Neural progenitor cell (in vitro differentiated cells): ENCODE data around the gene ATRN. TPM values are rescaled to one million over a fixed set of nuclear protein-coding genes. Genes with fewer than 3 reads are reported as not detected.

Source experiments
- DNase-seq: peaks from one replicate; pipeline ENCODE4 v3.0.0-alpha.2; 2016; ENCODE audit warnings: low spot score
- H2AFZ ChIP-seq: fragments of 200-600 bp; sonication (generic); replicated peaks from 2 replicates; pipeline ENCODE4 v1.6.1; 2016; ENCODE audit warnings: antibody characterized with exemption
- H3F3A ChIP-seq: fragments of 200-600 bp; sonication (generic); 2 replicates; pipeline ENCODE4 v1.6.1; 2016; ENCODE audit warnings: antibody characterized with exemption, low read depth
- H3K27ac ChIP-seq: fragments of 200-600 bp; sonication (generic); 2 replicates; pipeline ENCODE4 v1.5.1; 2016; ENCODE audit warnings: mild to moderate bottlenecking
- H3K27me3 ChIP-seq: fragments of 200-600 bp; sonication (generic); 2 replicates; pipeline ENCODE4 v1.6.1; 2016; ENCODE audit warnings: mild to moderate bottlenecking, moderate library complexity
- H3K36me3 ChIP-seq: fragments of 200-600 bp; sonication (generic); 2 replicates; pipeline ENCODE4 v1.5.1; 2016
- H3K4me1 ChIP-seq: fragments of 200-600 bp; sonication (generic); 2 replicates; pipeline ENCODE4 v1.6.1; 2016; ENCODE audit warnings: mixed run types
- H3K4me2 ChIP-seq: fragments of 200-600 bp; sonication (generic); 2 replicates; pipeline ENCODE4 v1.6.1; 2016
- H3K4me3 ChIP-seq: fragments of 200-600 bp; sonication (generic); 2 replicates; pipeline ENCODE4 v1.5.1; 2016
- H3K79me2 ChIP-seq: fragments of 200-600 bp; sonication (generic); 2 replicates; pipeline ENCODE4 v1.6.1; 2016; ENCODE audit warnings: low read depth
- H3K9ac ChIP-seq: fragments of 200-600 bp; sonication (generic); 2 replicates; pipeline ENCODE4 v1.6.1; 2016
- H3K9me3 ChIP-seq: fragments of 200-600 bp; sonication (generic); 2 replicates; pipeline ENCODE4 v1.5.1; 2016; ENCODE audit warnings: low read depth
- H4K20me1 ChIP-seq: fragments of 200-600 bp; sonication (generic); 2 replicates; pipeline ENCODE4 v1.6.1; 2016; ENCODE audit warnings: low read depth
- H3K27ac Mint-ChIP-seq: 3 replicates; pipeline ENCODE4 v1.8.0; 2021; ENCODE audit warnings: mixed read lengths
- H3K27me3 Mint-ChIP-seq: 2 replicates; pipeline ENCODE4 v1.8.0; 2022; ENCODE audit warnings: low read depth, mild to moderate bottlenecking, inconsistent platforms, moderate library complexity, mixed read lengths; ENCODE audit not compliant: insufficient read depth
- H3K36me3 Mint-ChIP-seq: 3 replicates; pipeline ENCODE4 v1.8.0; 2021; ENCODE audit warnings: mixed read lengths
- H3K4me1 Mint-ChIP-seq: 3 replicates; pipeline ENCODE4 v1.8.0; 2021; ENCODE audit warnings: mixed read lengths
- H3K4me3 Mint-ChIP-seq: 3 replicates; pipeline ENCODE4 v1.8.0; 2021; ENCODE audit warnings: mild to moderate bottlenecking, moderate library complexity, mixed read lengths
- H3K9me3 Mint-ChIP-seq: 3 replicates; pipeline ENCODE4 v1.8.0; 2020; ENCODE audit warnings: mixed read lengths
- EZH2 ChIP-seq: fragments of 200-600 bp; sonication (generic); IDR thresholded peaks from 2 replicates; pipeline ENCODE4 v1.6.1; 2017; ENCODE audit warnings: antibody characterized with exemption, mild to moderate bottlenecking, moderate library complexity
- EZH2phosphoT487 ChIP-seq: fragments of 200-600 bp; sonication (generic); IDR thresholded peaks from 2 replicates; pipeline ENCODE4 v1.6.1; 2017; ENCODE audit warnings: antibody characterized with exemption
- small RNA-seq: library from RNA; depleted of rRNA; stranded (forward); fragments of <200 nt; gene quantifications from one replicate; pipeline ENCODE3, GENCODE V24; 2015
- total RNA-seq: library from RNA; depleted of rRNA; stranded (reverse); fragments of >200 nt; gene quantifications from 2 replicates; pipeline ENCODE4 v1.2.3, GENCODE V29; 2015; ENCODE audit warnings: low replicate concordance
- TF ChIP-seq, protein P1 (sequence below): fragments of 200-600 bp; sonication (generic); IDR thresholded peaks from 2 replicates; pipeline ENCODE4 v1.5.1; 2017; ENCODE audit warnings: antibody characterized with exemption, mild to moderate bottlenecking

The ATRN gene
- total RNA-seq, 1 donor from 2014 or later = 36.8 TPM

DNA sequence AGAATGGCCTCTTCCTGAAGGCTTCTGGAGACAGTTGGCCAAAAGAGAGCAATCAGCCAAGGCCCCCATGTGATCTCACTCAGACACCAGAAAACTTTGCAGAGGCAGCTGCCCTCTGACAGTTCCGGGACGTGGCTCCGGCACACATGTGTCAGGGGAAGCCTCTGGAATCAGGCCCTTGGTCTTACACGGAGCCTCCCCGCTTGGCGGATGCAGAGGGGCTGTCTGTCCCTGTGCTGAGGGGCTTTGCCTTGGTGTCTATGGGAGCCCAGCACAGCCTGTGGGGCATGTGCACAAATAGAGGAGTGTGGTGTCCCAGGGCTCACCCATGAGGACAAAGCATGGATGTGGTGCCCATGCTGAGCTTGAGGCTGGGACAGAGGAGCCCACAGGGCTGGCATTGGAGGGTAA lies 227.8 kb downstream of the ATRN start:
- no peaks in the 10 kb centered on the region for H3F3A ChIP-seq
- Mint-ChIP-seq H3K27me3 (peaks cover 6% of the 10 kb centered on the region), H3K4me1 (no peaks in the 10 kb centered on the region), H3K27ac (no peak overlapping the region), H3K36me3 (no peaks in the 10 kb centered on the region), H3K4me3 (no peak overlapping the region), H3K9me3 (peaks cover 3% of the 10 kb centered on the region)
- H4K20me1 ChIP-seq = no peaks in the 10 kb centered on the region
- H3K27me3 ChIP-seq = no peaks in the 10 kb centered on the region
- H3K36me3 ChIP-seq = no peaks in the 10 kb centered on the region
- no peaks in the 10 kb centered on the region for H3K79me2 ChIP-seq
- no peak overlapping the region for H3K9ac ChIP-seq
- no peaks in the 10 kb centered on the region for H3K4me1 ChIP-seq
- no peaks in the 10 kb centered on the region for H3K9me3 ChIP-seq
- TF ChIP-seq, protein P1, sequence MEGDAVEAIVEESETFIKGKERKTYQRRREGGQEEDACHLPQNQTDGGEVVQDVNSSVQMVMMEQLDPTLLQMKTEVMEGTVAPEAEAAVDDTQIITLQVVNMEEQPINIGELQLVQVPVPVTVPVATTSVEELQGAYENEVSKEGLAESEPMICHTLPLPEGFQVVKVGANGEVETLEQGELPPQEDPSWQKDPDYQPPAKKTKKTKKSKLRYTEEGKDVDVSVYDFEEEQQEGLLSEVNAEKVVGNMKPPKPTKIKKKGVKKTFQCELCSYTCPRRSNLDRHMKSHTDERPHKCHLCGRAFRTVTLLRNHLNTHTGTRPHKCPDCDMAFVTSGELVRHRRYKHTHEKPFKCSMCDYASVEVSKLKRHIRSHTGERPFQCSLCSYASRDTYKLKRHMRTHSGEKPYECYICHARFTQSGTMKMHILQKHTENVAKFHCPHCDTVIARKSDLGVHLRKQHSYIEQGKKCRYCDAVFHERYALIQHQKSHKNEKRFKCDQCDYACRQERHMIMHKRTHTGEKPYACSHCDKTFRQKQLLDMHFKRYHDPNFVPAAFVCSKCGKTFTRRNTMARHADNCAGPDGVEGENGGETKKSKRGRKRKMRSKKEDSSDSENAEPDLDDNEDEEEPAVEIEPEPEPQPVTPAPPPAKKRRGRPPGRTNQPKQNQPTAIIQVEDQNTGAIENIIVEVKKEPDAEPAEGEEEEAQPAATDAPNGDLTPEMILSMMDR = no peak
- TF ChIP-seq EZH2 = no peak
- TF ChIP-seq EZH2phosphoT487 = no peak
- no peak overlapping the region for H3K27ac ChIP-seq
- no peak overlapping the region for H3K4me2 ChIP-seq
- no peak overlapping the region for H2AFZ ChIP-seq
- DNase-seq = no peak
- H3K4me3 ChIP-seq = no peak overlapping the region

DNA sequence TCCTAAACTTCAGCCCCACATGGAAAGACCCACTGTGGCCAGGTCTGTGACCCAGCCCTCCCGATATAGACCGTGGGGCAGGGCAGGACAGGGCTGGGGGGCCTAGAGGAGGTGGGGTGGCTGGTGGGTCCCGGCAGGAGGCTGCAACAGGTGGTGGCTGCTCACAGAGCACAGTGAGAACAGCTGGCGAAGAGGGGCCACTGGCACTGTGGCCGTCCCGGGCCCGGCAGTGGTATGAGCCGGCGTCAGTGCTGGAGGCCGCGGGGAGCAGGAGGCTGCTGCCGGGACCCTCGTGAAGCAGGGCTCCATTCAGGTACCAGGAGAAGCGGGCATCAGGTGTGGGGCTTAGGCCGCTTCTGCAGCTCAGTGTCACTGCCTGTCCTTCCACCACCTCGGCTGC lies 228.2 kb downstream of the ATRN start:
- Histone ChIP-seq H3K4me1 (no peaks in the 10 kb centered on the region), H3K4me3 (no peak overlapping the region), H2AFZ (no peak overlapping the region), H3K27ac (no peak overlapping the region), H4K20me1 (no peaks in the 10 kb centered on the region), H3K27me3 (no peaks in the 10 kb centered on the region), H3K9me3 (no peaks in the 10 kb centered on the region), H3K36me3 (no peaks in the 10 kb centered on the region), H3K79me2 (no peaks in the 10 kb centered on the region), H3K4me2 (no peak overlapping the region), H3F3A (no peaks in the 10 kb centered on the region), H3K9ac (no peak overlapping the region)
- Mint-ChIP-seq H3K27ac (no peak overlapping the region), H3K27me3 (peaks cover 6% of the 10 kb centered on the region), H3K9me3 (peaks cover 3% of the 10 kb centered on the region), H3K4me3 (no peak overlapping the region), H3K4me1 (no peaks in the 10 kb centered on the region), H3K36me3 (no peaks in the 10 kb centered on the region)
- DNase-seq = no peak
- TF ChIP-seq EZH2 (no peak), EZH2phosphoT487 (no peak)
- TF ChIP-seq, protein P1 = no peak

Small RNAs within 50 kb of the gene (small RNA-seq; reads per million reads assigned to genes)
- not detected for gene AL353193.1

Other genes starting within 250 kb of the ATRN start
- gene SLC4A11, start 231.8 kb upstream of the ATRN start, total RNA-seq = 0.95 and 3.4 TPM in 2 replicates
- gene DNAAF9, start 63.3 kb upstream of the ATRN start, total RNA-seq = 14.1 and 15.1 TPM in 2 replicates
- not detected in 2 replicates for gene GFRA4, start 192.4 kb downstream of the ATRN start, total RNA-seq
- gene ADAM33, start 211.0 kb downstream of the ATRN start, total RNA-seq = 7.0 and 18.9 TPM in 2 replicates
- not detected in 2 replicates for gene SIGLEC1, start 241.6 kb downstream of the ATRN start, total RNA-seq